Lower leg skin (tissue), 3 donors: ENCODE data around the gene BPIFB3.

ENCODE experiments used
- POLR2A ChIP-seq, 2 donors: fragments of 450-650 bp; IDR thresholded peaks; one replicate each; pipeline ENCODE4 v1.6.1; 2016 to 2017; ENCODE audit warnings: antibody characterized with exemption in 2 of 2, mild to moderate bottlenecking in 1 of 2, moderate library complexity in 1 of 2
- TF ChIP-seq, protein P1 (sequence below), 3 donors: fragments of 450-650 bp; IDR thresholded peaks; one replicate each; pipeline ENCODE4 v1.5.1; 2016; ENCODE audit warnings: antibody characterized with exemption in 3 of 3, mild to moderate bottlenecking in 3 of 3, moderate library complexity in 2 of 3

- TF ChIP-seq, protein P1, sequence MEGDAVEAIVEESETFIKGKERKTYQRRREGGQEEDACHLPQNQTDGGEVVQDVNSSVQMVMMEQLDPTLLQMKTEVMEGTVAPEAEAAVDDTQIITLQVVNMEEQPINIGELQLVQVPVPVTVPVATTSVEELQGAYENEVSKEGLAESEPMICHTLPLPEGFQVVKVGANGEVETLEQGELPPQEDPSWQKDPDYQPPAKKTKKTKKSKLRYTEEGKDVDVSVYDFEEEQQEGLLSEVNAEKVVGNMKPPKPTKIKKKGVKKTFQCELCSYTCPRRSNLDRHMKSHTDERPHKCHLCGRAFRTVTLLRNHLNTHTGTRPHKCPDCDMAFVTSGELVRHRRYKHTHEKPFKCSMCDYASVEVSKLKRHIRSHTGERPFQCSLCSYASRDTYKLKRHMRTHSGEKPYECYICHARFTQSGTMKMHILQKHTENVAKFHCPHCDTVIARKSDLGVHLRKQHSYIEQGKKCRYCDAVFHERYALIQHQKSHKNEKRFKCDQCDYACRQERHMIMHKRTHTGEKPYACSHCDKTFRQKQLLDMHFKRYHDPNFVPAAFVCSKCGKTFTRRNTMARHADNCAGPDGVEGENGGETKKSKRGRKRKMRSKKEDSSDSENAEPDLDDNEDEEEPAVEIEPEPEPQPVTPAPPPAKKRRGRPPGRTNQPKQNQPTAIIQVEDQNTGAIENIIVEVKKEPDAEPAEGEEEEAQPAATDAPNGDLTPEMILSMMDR (IDR thresholded peaks at IDR 0.05) = no peak
- TF ChIP-seq POLR2A (IDR thresholded peaks at IDR 0.05) = no peak
Observed at GRCh38 chr20:33017542-33017941, 36.2 kb upstream of the BPIFB3 start.
